Neural cell (in vitro differentiated cells): ENCODE measurements around the gene F13A1.

Source experiments
- POLR2AphosphoS5 ChIP-seq: IDR thresholded peaks from 2 replicates; pipeline ENCODE4 v1.6.1; 2012
- RAD21 ChIP-seq: fragments of 450-650 bp; conservative IDR thresholded peaks from 2 replicates; pipeline ENCODE4 v1.6.1; 2014; ENCODE audit warnings: antibody characterized with exemption, mild to moderate bottlenecking, moderate library complexity
- TAF1 ChIP-seq: IDR thresholded peaks from 2 replicates; pipeline ENCODE4 v1.6.1; 2012; ENCODE audit warnings: low read depth
- TF ChIP-seq, protein P1 (sequence below): fragments of 450-650 bp; IDR thresholded peaks from 2 replicates; pipeline ENCODE4 v1.5.1; 2014; ENCODE audit warnings: antibody characterized with exemption, mild to moderate bottlenecking, moderate library complexity; ENCODE audit not compliant: poor library complexity, severe bottlenecking
- TF ChIP-seq, protein P2 (sequence below): IDR thresholded peaks from 2 replicates; pipeline ENCODE4 v1.6.1; 2012; ENCODE audit warnings: borderline replicate concordance

DNA sequence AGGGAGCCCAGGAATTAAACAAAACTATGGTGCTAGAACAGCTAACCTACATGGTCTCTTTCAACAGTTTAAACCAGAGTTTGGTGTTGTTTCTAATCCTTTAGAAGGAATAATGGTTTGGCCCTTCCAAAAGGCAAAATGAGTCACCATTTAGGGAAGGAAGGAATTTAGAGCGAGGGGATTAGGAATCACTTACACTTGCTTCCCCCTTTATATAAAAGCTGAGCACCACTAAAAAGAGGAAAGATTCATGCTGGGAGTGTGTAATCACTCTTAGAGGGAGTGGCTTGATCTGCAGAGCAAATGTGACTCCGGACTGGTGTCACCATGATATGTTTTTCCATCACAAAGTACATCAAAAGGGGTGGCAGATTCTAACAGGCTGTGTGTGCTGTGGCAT lies 63.6 kb downstream of the F13A1 start:
- TF ChIP-seq, protein P1, sequence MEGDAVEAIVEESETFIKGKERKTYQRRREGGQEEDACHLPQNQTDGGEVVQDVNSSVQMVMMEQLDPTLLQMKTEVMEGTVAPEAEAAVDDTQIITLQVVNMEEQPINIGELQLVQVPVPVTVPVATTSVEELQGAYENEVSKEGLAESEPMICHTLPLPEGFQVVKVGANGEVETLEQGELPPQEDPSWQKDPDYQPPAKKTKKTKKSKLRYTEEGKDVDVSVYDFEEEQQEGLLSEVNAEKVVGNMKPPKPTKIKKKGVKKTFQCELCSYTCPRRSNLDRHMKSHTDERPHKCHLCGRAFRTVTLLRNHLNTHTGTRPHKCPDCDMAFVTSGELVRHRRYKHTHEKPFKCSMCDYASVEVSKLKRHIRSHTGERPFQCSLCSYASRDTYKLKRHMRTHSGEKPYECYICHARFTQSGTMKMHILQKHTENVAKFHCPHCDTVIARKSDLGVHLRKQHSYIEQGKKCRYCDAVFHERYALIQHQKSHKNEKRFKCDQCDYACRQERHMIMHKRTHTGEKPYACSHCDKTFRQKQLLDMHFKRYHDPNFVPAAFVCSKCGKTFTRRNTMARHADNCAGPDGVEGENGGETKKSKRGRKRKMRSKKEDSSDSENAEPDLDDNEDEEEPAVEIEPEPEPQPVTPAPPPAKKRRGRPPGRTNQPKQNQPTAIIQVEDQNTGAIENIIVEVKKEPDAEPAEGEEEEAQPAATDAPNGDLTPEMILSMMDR: no peak
- TF ChIP-seq POLR2AphosphoS5 (no peak), RAD21 (no peak), TAF1 (no peak)
- TF ChIP-seq, protein P2, sequence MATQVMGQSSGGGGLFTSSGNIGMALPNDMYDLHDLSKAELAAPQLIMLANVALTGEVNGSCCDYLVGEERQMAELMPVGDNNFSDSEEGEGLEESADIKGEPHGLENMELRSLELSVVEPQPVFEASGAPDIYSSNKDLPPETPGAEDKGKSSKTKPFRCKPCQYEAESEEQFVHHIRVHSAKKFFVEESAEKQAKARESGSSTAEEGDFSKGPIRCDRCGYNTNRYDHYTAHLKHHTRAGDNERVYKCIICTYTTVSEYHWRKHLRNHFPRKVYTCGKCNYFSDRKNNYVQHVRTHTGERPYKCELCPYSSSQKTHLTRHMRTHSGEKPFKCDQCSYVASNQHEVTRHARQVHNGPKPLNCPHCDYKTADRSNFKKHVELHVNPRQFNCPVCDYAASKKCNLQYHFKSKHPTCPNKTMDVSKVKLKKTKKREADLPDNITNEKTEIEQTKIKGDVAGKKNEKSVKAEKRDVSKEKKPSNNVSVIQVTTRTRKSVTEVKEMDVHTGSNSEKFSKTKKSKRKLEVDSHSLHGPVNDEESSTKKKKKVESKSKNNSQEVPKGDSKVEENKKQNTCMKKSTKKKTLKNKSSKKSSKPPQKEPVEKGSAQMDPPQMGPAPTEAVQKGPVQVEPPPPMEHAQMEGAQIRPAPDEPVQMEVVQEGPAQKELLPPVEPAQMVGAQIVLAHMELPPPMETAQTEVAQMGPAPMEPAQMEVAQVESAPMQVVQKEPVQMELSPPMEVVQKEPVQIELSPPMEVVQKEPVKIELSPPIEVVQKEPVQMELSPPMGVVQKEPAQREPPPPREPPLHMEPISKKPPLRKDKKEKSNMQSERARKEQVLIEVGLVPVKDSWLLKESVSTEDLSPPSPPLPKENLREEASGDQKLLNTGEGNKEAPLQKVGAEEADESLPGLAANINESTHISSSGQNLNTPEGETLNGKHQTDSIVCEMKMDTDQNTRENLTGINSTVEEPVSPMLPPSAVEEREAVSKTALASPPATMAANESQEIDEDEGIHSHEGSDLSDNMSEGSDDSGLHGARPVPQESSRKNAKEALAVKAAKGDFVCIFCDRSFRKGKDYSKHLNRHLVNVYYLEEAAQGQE: no peak
